HEK293 (cell line): Measurements from ENCODE around the gene TMEM239.

Experiments used
- CTCF ChIP-seq: fragments of 450-650 bp; formaldehyde crosslinking; IDR thresholded peaks from 2 replicates; pipeline ENCODE4 v1.5.1; 2016; ENCODE audit warnings: missing biosample characterization, missing genetic modification characterization
- TCF7L2 ChIP-seq: IDR thresholded peaks from 2 replicates; pipeline ENCODE4 v1.6.1; 2011; ENCODE audit warnings: low read depth, mild to moderate bottlenecking, inconsistent platforms, low read length, moderate library complexity, borderline replicate concordance
- ZFP41 ChIP-seq: fragments of 450-650 bp; formaldehyde crosslinking; IDR thresholded peaks from 2 replicates; pipeline ENCODE4 v1.5.1; 2016; ENCODE audit warnings: missing biosample characterization, missing genetic modification characterization, borderline replicate concordance

- no peak for TF ChIP-seq CTCF (tag by site-specific recombination)
- no peak for TF ChIP-seq TCF7L2
- TF ChIP-seq ZFP41 (tag by site-specific recombination): no peak
Observed at GRCh38 chr20:2773812-2774211, 42.4 kb upstream of the TMEM239 start.
